MM.1S (cell line): Measurements from ENCODE around the gene NKIRAS2.

Experiments
- DNase-seq: peaks from one replicate; pipeline ENCODE4 v3.0.0-alpha.2; 2015
- H2AFZ ChIP-seq: fragments of 300-600 bp; sonication (generic); 2 replicates; pipeline ENCODE4 v1.6.0; 2016; ENCODE audit warnings: antibody characterized with exemption, low read length
- H3F3A ChIP-seq: fragments of 300-600 bp; sonication (generic); 2 replicates; pipeline ENCODE4 v1.6.1; 2016; ENCODE audit warnings: mild to moderate bottlenecking, antibody characterized with exemption, low read length, moderate library complexity, mixed read lengths; ENCODE audit not compliant: insufficient read depth
- H3K27ac ChIP-seq: fragments of 300-600 bp; sonication (generic); 2 replicates; pipeline ENCODE4 v1.5.1; 2016; ENCODE audit warnings: mild to moderate bottlenecking, low read length
- H3K27me3 ChIP-seq: fragments of 300-600 bp; sonication (generic); replicated peaks from 2 replicates; pipeline ENCODE4 v1.6.0; 2016; ENCODE audit warnings: low read length; ENCODE audit not compliant: insufficient read depth
- H3K36me3 ChIP-seq: fragments of 300-600 bp; sonication (generic); replicated peaks from 2 replicates; pipeline ENCODE4 v1.6.1; 2016; ENCODE audit warnings: mild to moderate bottlenecking, low read length, mixed read lengths; ENCODE audit not compliant: insufficient read depth
- H3K4me1 ChIP-seq: fragments of 300-600 bp; sonication (generic); 2 replicates; pipeline ENCODE4 v1.6.1; 2016; ENCODE audit warnings: low read length, mixed read lengths
- H3K4me2 ChIP-seq: fragments of 300-600 bp; sonication (generic); 2 replicates; pipeline ENCODE4 v1.6.0; 2016; ENCODE audit warnings: low read depth, low read length
- H3K4me3 ChIP-seq: fragments of 300-600 bp; sonication (generic); 2 replicates; pipeline ENCODE4 v1.5.1; 2016; ENCODE audit warnings: low read length, mixed read lengths
- H3K79me2 ChIP-seq: fragments of 300-600 bp; sonication (generic); 2 replicates; pipeline ENCODE4 v1.6.1; 2016; ENCODE audit warnings: mixed run types, low read length, mixed read lengths
- H3K9ac ChIP-seq: fragments of 300-600 bp; sonication (generic); 2 replicates; pipeline ENCODE4 v1.6.1; 2016; ENCODE audit warnings: low read length, mixed read lengths
- H3K9me2 ChIP-seq: fragments of 300-600 bp; sonication (generic); replicated peaks from 2 replicates; pipeline ENCODE4 v1.6.1; 2016; ENCODE audit warnings: mild to moderate bottlenecking, low read length, mixed read lengths; ENCODE audit not compliant: insufficient read depth
- H3K9me3 ChIP-seq: fragments of 300-600 bp; sonication (generic); replicated peaks from 2 replicates; pipeline ENCODE4 v1.6.1; 2016; ENCODE audit warnings: mild to moderate bottlenecking, low read length, mixed read lengths; ENCODE audit not compliant: insufficient read depth
- H4K20me1 ChIP-seq: fragments of 300-600 bp; sonication (generic); 2 replicates; pipeline ENCODE4 v1.6.1; 2016; ENCODE audit warnings: mild to moderate bottlenecking, low read length, moderate library complexity, mixed read lengths; ENCODE audit not compliant: insufficient read depth
- EZH2 ChIP-seq: fragments of 300-600 bp; sonication (generic); optimal IDR thresholded peaks from 2 replicates; pipeline ENCODE3; 2017; ENCODE audit warnings: low read depth, mild to moderate bottlenecking, antibody characterized with exemption, low read length, mixed read lengths
- EZH2phosphoT487 ChIP-seq: fragments of 300-600 bp; sonication (generic); IDR thresholded peaks from 2 replicates; pipeline ENCODE4 v1.6.1; 2018; ENCODE audit warnings: antibody characterized with exemption, low read length
- TF ChIP-seq, protein P1 (sequence below): fragments of 300-600 bp; sonication (generic); IDR thresholded peaks from 2 replicates; pipeline ENCODE4 v1.5.1; 2016; ENCODE audit warnings: antibody characterized with exemption, low read length, mixed read lengths

Gene NKIRAS2

GRCh38 chr17:42051645-42052044, 31.8 kb downstream of the NKIRAS2 start:
- Histone ChIP-seq H4K20me1 (no peaks in the 10 kb centered on the region), H3K9me2 (no peaks in the 10 kb centered on the region), H3K4me2 (no peak overlapping the region), H3K79me2 (no peaks in the 10 kb centered on the region), H3F3A (no peaks in the 10 kb centered on the region), H3K27ac (no peak overlapping the region), H3K4me1 (no peaks in the 10 kb centered on the region), H3K9me3 (no peaks in the 10 kb centered on the region), H2AFZ (no peak overlapping the region), H3K4me3 (no peak overlapping the region), H3K9ac (no peak overlapping the region), H3K27me3 (peaks cover 42% of the 10 kb centered on the region), H3K36me3 (no peaks in the 10 kb centered on the region)
- TF ChIP-seq EZH2 = no peak
- TF ChIP-seq, protein P1, sequence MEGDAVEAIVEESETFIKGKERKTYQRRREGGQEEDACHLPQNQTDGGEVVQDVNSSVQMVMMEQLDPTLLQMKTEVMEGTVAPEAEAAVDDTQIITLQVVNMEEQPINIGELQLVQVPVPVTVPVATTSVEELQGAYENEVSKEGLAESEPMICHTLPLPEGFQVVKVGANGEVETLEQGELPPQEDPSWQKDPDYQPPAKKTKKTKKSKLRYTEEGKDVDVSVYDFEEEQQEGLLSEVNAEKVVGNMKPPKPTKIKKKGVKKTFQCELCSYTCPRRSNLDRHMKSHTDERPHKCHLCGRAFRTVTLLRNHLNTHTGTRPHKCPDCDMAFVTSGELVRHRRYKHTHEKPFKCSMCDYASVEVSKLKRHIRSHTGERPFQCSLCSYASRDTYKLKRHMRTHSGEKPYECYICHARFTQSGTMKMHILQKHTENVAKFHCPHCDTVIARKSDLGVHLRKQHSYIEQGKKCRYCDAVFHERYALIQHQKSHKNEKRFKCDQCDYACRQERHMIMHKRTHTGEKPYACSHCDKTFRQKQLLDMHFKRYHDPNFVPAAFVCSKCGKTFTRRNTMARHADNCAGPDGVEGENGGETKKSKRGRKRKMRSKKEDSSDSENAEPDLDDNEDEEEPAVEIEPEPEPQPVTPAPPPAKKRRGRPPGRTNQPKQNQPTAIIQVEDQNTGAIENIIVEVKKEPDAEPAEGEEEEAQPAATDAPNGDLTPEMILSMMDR = no peak
- no peak for TF ChIP-seq EZH2phosphoT487
- DNase-seq = no peak

- TF ChIP-seq EZH2 = no peak
- no peak for TF ChIP-seq EZH2phosphoT487
- TF ChIP-seq, protein P1 = no peak
- Histone ChIP-seq H3K27me3 (peaks cover 42% of the 10 kb centered on the region), H3K4me1 (no peaks in the 10 kb centered on the region), H3K79me2 (no peaks in the 10 kb centered on the region), H3K9ac (no peak overlapping the region), H3K9me2 (no peaks in the 10 kb centered on the region), H3K27ac (no peak overlapping the region), H3K4me3 (no peak overlapping the region), H2AFZ (no peak overlapping the region), H3K36me3 (no peaks in the 10 kb centered on the region), H3F3A (no peaks in the 10 kb centered on the region), H4K20me1 (no peaks in the 10 kb centered on the region), H3K4me2 (no peak overlapping the region), H3K9me3 (no peaks in the 10 kb centered on the region)
- no peak for DNase-seq
Measured at GRCh38 chr17:42052346-42052877, 32.5 kb downstream of the NKIRAS2 start.

GRCh38 chr17:42053731-42054500, 34.0 kb downstream of the NKIRAS2 start:
- Histone ChIP-seq H3K36me3 (no peaks in the 10 kb centered on the region), H3K4me1 (no peaks in the 10 kb centered on the region), H3F3A (no peaks in the 10 kb centered on the region), H2AFZ (no peak overlapping the region), H3K4me3 (no peak overlapping the region), H3K9me2 (no peaks in the 10 kb centered on the region), H4K20me1 (no peaks in the 10 kb centered on the region), H3K27me3 (peaks cover 41% of the 10 kb centered on the region), H3K4me2 (no peak overlapping the region), H3K79me2 (no peaks in the 10 kb centered on the region), H3K9me3 (no peaks in the 10 kb centered on the region), H3K27ac (no peak overlapping the region), H3K9ac (no peak overlapping the region)
- no peak for DNase-seq
- TF ChIP-seq EZH2phosphoT487 (no peak), EZH2 (no peak)
- TF ChIP-seq, protein P1 = no peak
